GM23338 (cell line): ENCODE results near the gene KPTN. TPM values are rescaled to one million over a fixed set of nuclear protein-coding genes. Genes with fewer than 3 reads are reported as not detected.
A peak's percentile ranks its signal among the peaks of the same experiment; 100 is the strongest.

Experiments
- ATAC-seq: fragments of 200-7000 bp; cut with Tn5 transposase; 3 replicates; pipeline ENCODE4 v1.9.1; 2020
- DNase-seq: peaks from one replicate; pipeline ENCODE4 v3.0.0-alpha.2; 2015; ENCODE audit warnings: low spot score
- H2AFZ ChIP-seq: fragments of 200-600 bp; sonication (generic); 2 replicates; pipeline ENCODE4 v1.8.0; 2016; ENCODE audit warnings: antibody characterized with exemption, mild to moderate bottlenecking, moderate library complexity
- H3F3A ChIP-seq: fragments of 200-600 bp; sonication (generic); replicated peaks from 2 replicates; pipeline ENCODE4 v1.8.0; 2017; ENCODE audit warnings: antibody characterized with exemption, mixed run types, low read depth
- H3K27ac ChIP-seq: fragments of 200-600 bp; sonication (generic); 2 replicates; pipeline ENCODE4 v1.6.1; 2016; ENCODE audit warnings: low read depth
- H3K27me3 ChIP-seq: fragments of 200-600 bp; sonication (generic); 2 replicates; pipeline ENCODE4 v1.8.0; 2016; ENCODE audit warnings: mild to moderate bottlenecking, mixed run types, moderate library complexity; ENCODE audit not compliant: insufficient read depth
- H3K36me3 ChIP-seq: fragments of 200-600 bp; sonication (generic); 2 replicates; pipeline ENCODE4 v1.8.0; 2016; ENCODE audit warnings: mild to moderate bottlenecking; ENCODE audit not compliant: insufficient read depth
- H3K4me1 ChIP-seq: fragments of 200-600 bp; sonication (generic); 2 replicates; pipeline ENCODE4 v1.8.0; 2016; ENCODE audit warnings: mild to moderate bottlenecking, moderate library complexity; ENCODE audit not compliant: insufficient read depth
- H3K4me2 ChIP-seq: fragments of 200-600 bp; sonication (generic); 2 replicates; pipeline ENCODE4 v1.7.1; 2017; ENCODE audit warnings: mixed run types
- H3K4me3 ChIP-seq: fragments of 200-600 bp; sonication (generic); 2 replicates; pipeline ENCODE4 v1.6.1; 2016; ENCODE audit warnings: mixed run types
- H3K79me2 ChIP-seq: fragments of 200-600 bp; sonication (generic); replicated peaks from 2 replicates; pipeline ENCODE4 v1.8.0; 2017; ENCODE audit warnings: mild to moderate bottlenecking; ENCODE audit not compliant: insufficient read depth
- H3K9me2 ChIP-seq: fragments of 200-600 bp; sonication (generic); 2 replicates; pipeline ENCODE4 v1.8.0; 2017; ENCODE audit not compliant: insufficient read depth
- H4K20me1 ChIP-seq: fragments of 200-600 bp; sonication (generic); replicated peaks from 2 replicates; pipeline ENCODE4 v1.8.0; 2017; ENCODE audit warnings: mild to moderate bottlenecking; ENCODE audit not compliant: insufficient read depth
- H3K27ac Mint-ChIP-seq: 2 replicates; pipeline ENCODE4 v1.8.0; 2020; ENCODE audit warnings: inconsistent platforms, mild to moderate bottlenecking, moderate library complexity, mixed read lengths
- H3K27me3 Mint-ChIP-seq: 3 replicates; pipeline ENCODE4 v1.8.0; 2022; ENCODE audit warnings: low read depth, mild to moderate bottlenecking, moderate library complexity, mixed read lengths, inconsistent platforms; ENCODE audit not compliant: insufficient read depth, poor library complexity
- H3K36me3 Mint-ChIP-seq: 3 replicates; pipeline ENCODE4 v1.8.0; 2021; ENCODE audit warnings: low read depth, mild to moderate bottlenecking, inconsistent platforms, moderate library complexity, mixed read lengths
- H3K4me1 Mint-ChIP-seq: 3 replicates; pipeline ENCODE4 v1.8.0; 2020; ENCODE audit warnings: mild to moderate bottlenecking, inconsistent platforms, mixed read lengths
- H3K4me3 Mint-ChIP-seq: 3 replicates; pipeline ENCODE4 v1.8.0; 2021; ENCODE audit warnings: moderate library complexity, mild to moderate bottlenecking, inconsistent platforms, mixed read lengths
- H3K9me3 Mint-ChIP-seq: 3 replicates; pipeline ENCODE4 v1.8.0; 2020; ENCODE audit warnings: moderate library complexity, mild to moderate bottlenecking, inconsistent platforms, mixed read lengths
- CREB1 ChIP-seq: fragments of 250-450 bp; sonication (Bioruptor Pico); IDR thresholded peaks from 2 replicates; pipeline ENCODE4 v1.5.0; 2020; ENCODE audit warnings: low read depth, mild to moderate bottlenecking, moderate library complexity
- ETS1 ChIP-seq: IDR thresholded peaks from 2 replicates; pipeline ENCODE4 v1.6.1; 2016; ENCODE audit warnings: antibody characterized with exemption
- EZH2 ChIP-seq: fragments of 200-600 bp; sonication (generic); IDR thresholded peaks from one replicate; pipeline ENCODE4 v1.8.0; 2017; ENCODE audit warnings: antibody characterized with exemption, mild to moderate bottlenecking, low read depth; ENCODE audit not compliant: unreplicated experiment
- JUNB ChIP-seq: IDR thresholded peaks from one replicate; pipeline ENCODE4 v1.6.1; 2016; ENCODE audit warnings: antibody characterized with exemption; ENCODE audit not compliant: unreplicated experiment
- NANOG ChIP-seq: IDR thresholded peaks from 2 replicates; pipeline ENCODE4 v1.6.1; 2016; ENCODE audit warnings: antibody characterized with exemption, borderline replicate concordance
- POLR2AphosphoS5 ChIP-seq: IDR thresholded peaks from 2 replicates; pipeline ENCODE4 v1.6.1; 2016; ENCODE audit warnings: antibody characterized with exemption, low read depth
- long read RNA-seq: library from polyadenylated mRNA; unstranded; transcript quantifications from one replicate; pipeline ENCODE4 v2.0.0, GENCODE V29; 2020; ENCODE audit not compliant: unreplicated experiment
- polyA plus RNA-seq: library from polyadenylated mRNA; unstranded; fragments of >200 nt; fragmentation: Nextera tagmentation; extraction: Ambion mirVana; gene quantifications from 2 replicates; pipeline ENCODE4 v1.2.1, GENCODE V29; 2016
- total RNA-seq: library from RNA; depleted of rRNA; stranded (reverse); fragments of >200 nt; shearing (Covaris generic); gene quantifications from 2 replicates; pipeline ENCODE4 v1.2.3, GENCODE V29; 2014; rRNA removed
- TF ChIP-seq, protein P1 (sequence below), 2 experiments: fragments of 200-600 bp in 1 of 2; sonication (generic) in 1 of 2; conservative IDR thresholded peaks; 2 replicates each; pipeline versions ENCODE4 v1.5.1 to v1.6.1; 2016 to 2017; ENCODE audit warnings: antibody characterized with exemption in 2 of 2, low read depth in 2 of 2, mild to moderate bottlenecking in 2 of 2, moderate library complexity in 1 of 2

Gene KPTN
- total RNA-seq (19.8 and 28.0 TPM in 2 replicates), polyA plus RNA-seq (26.2 and 31.1 TPM in 2 replicates)
- long read RNA-seq, transcript KPTN-201 (12 exons, 1,691 nt): major isoform, 12 of 19 reads
- long read RNA-seq, partial matches to known transcripts: 2 of 19 reads
- long read RNA-seq, other reads (novel, unspliced or antisense): 5 of 19 reads

GRCh38 chr19:47483800-47484690 lies at the start of gene KPTN:
Gene KPTN, minus strand, starts transcription at chr19:47484219. Its CDS starts 59 bp downstream, at chr19:47484160.
- no peaks in the 10 kb centered on the region for H4K20me1 ChIP-seq
- DNase-seq: peak; percentile 96

GRCh38 chr19:47531640-47532387 lies 47.8 kb upstream of the KPTN start:
- Mint-ChIP-seq H3K36me3 (no peaks in the 10 kb centered on the region), H3K27ac (no peak overlapping the region), H3K4me3 (no peak overlapping the region), H3K27me3 (peaks cover 6% of the 10 kb centered on the region), H3K9me3 (peaks cover 7% of the 10 kb centered on the region; the same call in 2 of the 3 replicates), H3K4me1 (no peaks in the 10 kb centered on the region)
- no peaks in the 10 kb centered on the region for H3K4me1 ChIP-seq
- no peaks in the 10 kb centered on the region for H3K9me2 ChIP-seq
- H3F3A ChIP-seq: no peaks in the 10 kb centered on the region
- no peaks in the 10 kb centered on the region for H3K79me2 ChIP-seq
- peak; percentile 49; the same call in 2 of the 3 replicates for ATAC-seq
- H3K27ac ChIP-seq: no peak overlapping the region
- H3K27me3 ChIP-seq: no peaks in the 10 kb centered on the region
- peak overlapping the region; percentile 28; the same call in 1 of the 2 replicates for H2AFZ ChIP-seq
- no peaks in the 10 kb centered on the region for H4K20me1 ChIP-seq
- no peaks in the 10 kb centered on the region for H3K36me3 ChIP-seq
- H3K4me2 ChIP-seq: no peak overlapping the region
- no peak for DNase-seq
- no peak overlapping the region for H3K4me3 ChIP-seq
- TF ChIP-seq, protein P1, sequence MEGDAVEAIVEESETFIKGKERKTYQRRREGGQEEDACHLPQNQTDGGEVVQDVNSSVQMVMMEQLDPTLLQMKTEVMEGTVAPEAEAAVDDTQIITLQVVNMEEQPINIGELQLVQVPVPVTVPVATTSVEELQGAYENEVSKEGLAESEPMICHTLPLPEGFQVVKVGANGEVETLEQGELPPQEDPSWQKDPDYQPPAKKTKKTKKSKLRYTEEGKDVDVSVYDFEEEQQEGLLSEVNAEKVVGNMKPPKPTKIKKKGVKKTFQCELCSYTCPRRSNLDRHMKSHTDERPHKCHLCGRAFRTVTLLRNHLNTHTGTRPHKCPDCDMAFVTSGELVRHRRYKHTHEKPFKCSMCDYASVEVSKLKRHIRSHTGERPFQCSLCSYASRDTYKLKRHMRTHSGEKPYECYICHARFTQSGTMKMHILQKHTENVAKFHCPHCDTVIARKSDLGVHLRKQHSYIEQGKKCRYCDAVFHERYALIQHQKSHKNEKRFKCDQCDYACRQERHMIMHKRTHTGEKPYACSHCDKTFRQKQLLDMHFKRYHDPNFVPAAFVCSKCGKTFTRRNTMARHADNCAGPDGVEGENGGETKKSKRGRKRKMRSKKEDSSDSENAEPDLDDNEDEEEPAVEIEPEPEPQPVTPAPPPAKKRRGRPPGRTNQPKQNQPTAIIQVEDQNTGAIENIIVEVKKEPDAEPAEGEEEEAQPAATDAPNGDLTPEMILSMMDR (conservative IDR thresholded peaks at IDR 0.05; ENCODE audit: low read depth in 2 of 2): peak; percentile 8 to 32; a peak in 2 of 4 replicates
- no peak for TF ChIP-seq JUNB
- TF ChIP-seq EZH2: no peak

More at GRCh38 chr19:47483800-47484690, at the start of gene KPTN:
- Mint-ChIP-seq H3K9me3 (no peaks in the 10 kb centered on the region), H3K36me3 (no peaks in the 10 kb centered on the region), H3K4me1 (peaks cover 14% of the 10 kb centered on the region), H3K27me3 (peaks cover 22% of the 10 kb centered on the region), H3K27ac (peak within 1 kb of the TSS; percentile 99), H3K4me3 (peak within 1 kb of the TSS; percentile 92)
- Histone ChIP-seq H3K79me2 (no peaks in the 10 kb centered on the region), H3K4me3 (peak within 1 kb of the TSS; percentile 67), H3K4me2 (peak within 1 kb of the TSS; percentile 78), H3K9me2 (peaks cover 4% of the 10 kb centered on the region; the same call in 1 of the 2 replicates), H3F3A (peaks cover 15% of the 10 kb centered on the region; the same call in 1 of the 2 replicates), H3K36me3 (no peaks in the 10 kb centered on the region), H3K4me1 (peaks cover 4% of the 10 kb centered on the region; the same call in 1 of the 2 replicates), H3K27me3 (peaks cover 8% of the 10 kb centered on the region), H3K27ac (peak within 1 kb of the TSS; percentile 74), H2AFZ (peak within 1 kb of the TSS; percentile 70; the same call in 1 of the 2 replicates)
- TF ChIP-seq, protein P1 (conservative IDR thresholded peaks at IDR 0.05; ENCODE audit: low read depth in 2 of 2): peak; percentile 96 to 98
- TF ChIP-seq ETS1: peak; percentile 90
- TF ChIP-seq CREB1 (CRISPR knock-in tag): peak; percentile 99
- no peak for TF ChIP-seq NANOG
- no peak for TF ChIP-seq EZH2
- peak; percentile 69 for TF ChIP-seq POLR2AphosphoS5
- peak; percentile 72 for ATAC-seq
